HEK293 (cell line): Measurements from ENCODE around the gene TRIAP1.
"Not testable (repeated sequence)": the region's sequence is repeated elsewhere in the genome, so short reads cannot be mapped to it uniquely, and the experiment has no call there.

Experiments
- CTCF ChIA-PET: fragments of 350-600 bp; formaldehyde crosslinking; extraction: SDS; loops from one replicate; lab custom pipeline; 2021; ENCODE audit warnings: antibody characterized with exemption; lab: Yijun Ruan, JAX
- POLR2A ChIA-PET: fragments of 300-600 bp; formaldehyde crosslinking; extraction: SDS; loops from one replicate; lab custom pipeline; 2020; ENCODE audit warnings: antibody characterized with exemption, inconsistent platforms; lab: Yijun Ruan, JAX
- H3K27ac ChIP-seq: fragments of 200-500 bp; sonication (Bioruptor generic); 2 replicates; pipeline ENCODE4 v1.5.1; 2014; ENCODE audit warnings: low read depth, low read length, control low read depth, inconsistent platforms; ENCODE audit errors: extremely low read depth
- H3K36me3 ChIP-seq, 2 experiments: fragments of 200-500 bp in 1 of 2; sonication (Bioruptor generic) in 1 of 2; 1 replicate in 1 of 2; 2 replicates in 1 of 2; pipeline ENCODE4 v1.5.1; 2014 to 2017; ENCODE audit warnings: inconsistent platforms in 2 of 2, low read length in 2 of 2; ENCODE audit not compliant: control insufficient read depth in 2 of 2, insufficient read depth in 1 of 2
- H3K4me1 ChIP-seq: fragments of 200-500 bp; sonication (Bioruptor generic); 2 replicates; pipeline ENCODE4 v1.5.1; 2014; ENCODE audit warnings: mild to moderate bottlenecking, low read length, inconsistent platforms; ENCODE audit not compliant: control insufficient read depth, insufficient read depth
- H3K4me3 ChIP-seq: 2 replicates; pipeline ENCODE4 v1.5.1; 2011; ENCODE audit warnings: low read depth, mild to moderate bottlenecking, control low read depth, low read length, moderate library complexity
- H3K9me3 ChIP-seq: fragments of 200-500 bp; sonication (Bioruptor generic); 2 replicates; pipeline ENCODE4 v1.5.1; 2014; ENCODE audit warnings: low read depth, low read length, inconsistent platforms; ENCODE audit not compliant: control insufficient read depth, insufficient read depth
- GLIS2 ChIP-seq: fragments of 450-650 bp; formaldehyde crosslinking; IDR thresholded peaks from 2 replicates; pipeline ENCODE4 v1.5.1; 2016; ENCODE audit warnings: missing biosample characterization, missing genetic modification characterization
- HOXC10 ChIP-seq: sonication (generic); formaldehyde crosslinking; IDR thresholded peaks from 2 replicates; pipeline ENCODE4 v1.8.1; 2023; ENCODE audit warnings: mild to moderate bottlenecking, missing genetic modification reagents
- PRDM1 ChIP-seq: fragments of 450-650 bp; formaldehyde crosslinking; IDR thresholded peaks from 2 replicates; pipeline ENCODE4; 2016; ENCODE audit warnings: missing biosample characterization, missing genetic modification characterization
- ZBTB20 ChIP-seq: fragments of 450-650 bp; formaldehyde crosslinking; IDR thresholded peaks from 2 replicates; pipeline ENCODE4 v1.5.1; 2016; ENCODE audit warnings: missing biosample characterization, missing genetic modification characterization
- ZNF121 ChIP-seq: fragments of 450-650 bp; formaldehyde crosslinking; IDR thresholded peaks from 2 replicates; pipeline ENCODE4 v1.5.1; 2016; ENCODE audit warnings: missing biosample characterization, missing genetic modification characterization
- ZNF23 ChIP-seq: fragments of 450-650 bp; formaldehyde crosslinking; IDR thresholded peaks from 2 replicates; pipeline ENCODE4 v1.5.1; 2016; ENCODE audit warnings: missing biosample characterization, missing genetic modification characterization, borderline replicate concordance
- ZNF266 ChIP-seq: fragments of 450-650 bp; formaldehyde crosslinking; IDR thresholded peaks from 2 replicates; pipeline ENCODE4 v1.5.1; 2016; ENCODE audit warnings: missing biosample characterization, missing genetic modification characterization, low read depth
- ZNF391 ChIP-seq: fragments of 450-650 bp; formaldehyde crosslinking; IDR thresholded peaks from 2 replicates; pipeline ENCODE4 v1.5.1; 2016; ENCODE audit warnings: low read depth, missing biosample characterization, missing genetic modification characterization, borderline replicate concordance
- ZNF514 ChIP-seq: fragments of 450-650 bp; formaldehyde crosslinking; IDR thresholded peaks from 2 replicates; pipeline ENCODE4 v1.5.1; 2016; ENCODE audit warnings: missing biosample characterization, missing genetic modification characterization
- ZNF548 ChIP-seq: fragments of 450-650 bp; formaldehyde crosslinking; IDR thresholded peaks from 2 replicates; pipeline ENCODE4 v1.5.1; 2016; ENCODE audit warnings: missing biosample characterization, missing genetic modification characterization
- ZNF600 ChIP-seq: fragments of 450-650 bp; formaldehyde crosslinking; IDR thresholded peaks from 2 replicates; pipeline ENCODE4 v1.5.1; 2016; ENCODE audit warnings: missing biosample characterization, missing genetic modification characterization
- ZNF701 ChIP-seq: fragments of 450-650 bp; formaldehyde crosslinking; IDR thresholded peaks from 2 replicates; pipeline ENCODE4 v1.5.1; 2016; ENCODE audit warnings: missing biosample characterization, missing genetic modification characterization
- ZNF768 ChIP-seq: fragments of 450-650 bp; formaldehyde crosslinking; IDR thresholded peaks from 2 replicates; pipeline ENCODE4 v1.5.1; 2018; ENCODE audit warnings: missing biosample characterization, mild to moderate bottlenecking, missing genetic modification characterization
- TF ChIP-seq, protein P1 (sequence below): fragments of 450-650 bp; formaldehyde crosslinking; IDR thresholded peaks from 2 replicates; pipeline ENCODE4 v1.5.1; 2016; ENCODE audit warnings: missing biosample characterization, missing genetic modification characterization
- TF ChIP-seq, protein P2 (sequence below): fragments of 450-650 bp; formaldehyde crosslinking; optimal IDR thresholded peaks from 2 replicates; pipeline ENCODE3; 2016; ENCODE audit warnings: missing biosample characterization, mild to moderate bottlenecking, missing genetic modification characterization
- TF ChIP-seq, protein P3 (sequence below): fragments of 450-650 bp; IDR thresholded peaks from 2 replicates; pipeline ENCODE4 v1.5.1; 2018; ENCODE audit warnings: missing biosample characterization, missing genetic modification characterization
- TF ChIP-seq, protein P4 (sequence below): fragments of 450-650 bp; IDR thresholded peaks from 2 replicates; pipeline ENCODE4 v1.5.1; 2018; ENCODE audit warnings: missing biosample characterization, mild to moderate bottlenecking, missing genetic modification characterization
- TF ChIP-seq, protein P5 (sequence below): fragments of 450-650 bp; formaldehyde crosslinking; IDR thresholded peaks from 2 replicates; pipeline ENCODE4 v1.5.1; 2016; ENCODE audit warnings: missing biosample characterization, missing genetic modification characterization, borderline replicate concordance

Gene TRIAP1

DNA sequence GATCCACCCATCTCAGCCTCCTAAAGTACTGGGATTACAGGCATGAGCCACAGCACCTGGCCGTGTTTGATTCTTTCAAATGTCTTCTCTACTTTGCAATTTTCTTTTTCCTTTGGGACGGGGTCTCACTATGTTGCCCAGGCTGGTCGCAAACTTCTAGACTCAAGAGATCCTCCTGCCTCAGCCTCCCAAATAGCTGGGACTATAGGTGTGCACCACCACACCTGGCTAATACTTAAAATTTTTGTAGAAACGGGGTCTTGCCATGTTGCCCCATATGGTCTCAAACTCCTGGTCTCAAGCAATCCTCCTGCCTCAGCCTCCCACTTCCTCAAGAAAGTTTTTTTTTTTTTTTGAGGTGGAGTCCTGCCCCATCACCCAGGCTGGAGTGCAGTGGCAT, 1.8 kb upstream of the TRIAP1 start:
- peaks cover 4% of the 10 kb centered on the region; the same call in 1 of the 2 replicates for H3K4me1 ChIP-seq
- H3K27ac ChIP-seq, result no peak overlapping the region
- CTCF ChIA-PET, result interaction anchor here (0.6 to 0.9 kb wide), 2 partner anchors 18 to 655 kb away, joined by 4 to 6 read pairs; no protein-coding TSS in a partner anchor
- no peaks in the 10 kb centered on the region for H3K9me3 ChIP-seq
- H3K4me3 ChIP-seq, result no peak overlapping the region
- peaks cover 57 to 61% of the 10 kb centered on the region in 2 experiments for H3K36me3 ChIP-seq
- POLR2A ChIA-PET, result interaction anchor here (0.7 to 2.5 kb wide), 2 partner anchors 12 to 1053 kb away, joined by 3 to 7 read pairs; no protein-coding TSS in a partner anchor
- peak; percentile 95 for TF ChIP-seq ZNF121
- TF ChIP-seq ZNF701 (tag by site-specific recombination), result no peak

DNA sequence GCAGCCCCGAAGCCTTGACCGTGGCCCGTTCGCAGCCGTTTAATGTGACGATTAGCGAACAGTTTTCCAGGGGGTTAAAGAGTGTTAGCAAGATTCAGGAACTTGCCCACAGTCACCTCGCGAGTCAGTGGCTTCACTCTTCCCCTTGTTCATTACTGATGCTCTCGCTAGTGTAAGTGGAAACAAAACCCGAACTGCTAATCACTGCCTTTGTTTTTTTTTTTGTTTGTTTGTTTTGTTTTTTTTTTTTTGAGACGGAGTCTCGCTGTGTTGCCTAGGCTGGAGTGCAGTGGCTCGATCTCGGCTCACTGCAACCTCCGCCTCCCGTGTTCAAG, 627 bp upstream of the TRIAP1 start:
- H3K4me1 ChIP-seq, H3K9me3 ChIP-seq, CTCF ChIA-PET: not testable (repeated sequence)
- Histone ChIP-seq H3K4me3 (peak overlapping the region; percentile 99), H3K36me3 (peaks cover 57 to 58% of the 10 kb centered on the region in 2 experiments), H3K27ac (peak overlapping the region; percentile 91)
- 0 out of 2 replicates have a peak, but pooled peaks have one; percentile 61 for TF ChIP-seq PRDM1 (tag by site-specific recombination)
- POLR2A ChIA-PET, result interaction anchor here (0.6 to 2.9 kb wide), 5 partner anchors 13 to 245 kb away, joined by 3 to 9 read pairs (median 6); no protein-coding TSS in a partner anchor

DNA sequence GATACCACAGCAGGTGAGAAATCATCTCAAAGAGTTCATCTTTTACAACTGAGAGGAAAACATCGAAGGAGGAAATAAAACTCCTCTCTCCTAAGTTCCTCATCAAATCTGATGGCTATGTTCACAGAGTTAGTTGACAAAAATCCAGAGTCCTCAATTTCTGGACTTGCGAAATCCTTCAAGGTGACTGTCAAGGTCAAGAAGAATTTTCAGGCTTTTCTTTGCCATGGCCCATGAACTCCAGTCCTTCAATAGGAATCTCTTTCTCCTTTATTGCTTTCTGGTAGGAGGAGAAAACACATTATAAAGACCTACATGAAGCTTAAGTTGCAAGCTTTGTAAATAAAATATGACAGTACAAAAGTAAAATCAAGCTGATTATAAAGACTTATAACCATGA, 1.5 kb downstream of the TRIAP1 start:
- Histone ChIP-seq H3K9me3 (no peaks in the 10 kb centered on the region), H3K4me1 (peaks cover 4% of the 10 kb centered on the region; the same call in 1 of the 2 replicates), H3K27ac (no peak overlapping the region), H3K4me3 (no peak overlapping the region; the same call in 1 of the 2 replicates), H3K36me3 (peaks cover 49 to 68% of the 10 kb centered on the region in 2 experiments)
- POLR2A ChIA-PET, result interaction anchor here (2.9 kb wide), 1 partner anchor 21 kb away, joined by 9 read pairs; no protein-coding TSS in a partner anchor
- CTCF ChIA-PET, result interaction anchor here (0.9 to 1.7 kb wide), 4 partner anchors 13 to 88 kb away, joined by 3 to 7 read pairs (median 4); no protein-coding TSS in a partner anchor
- TF ChIP-seq, protein P1, sequence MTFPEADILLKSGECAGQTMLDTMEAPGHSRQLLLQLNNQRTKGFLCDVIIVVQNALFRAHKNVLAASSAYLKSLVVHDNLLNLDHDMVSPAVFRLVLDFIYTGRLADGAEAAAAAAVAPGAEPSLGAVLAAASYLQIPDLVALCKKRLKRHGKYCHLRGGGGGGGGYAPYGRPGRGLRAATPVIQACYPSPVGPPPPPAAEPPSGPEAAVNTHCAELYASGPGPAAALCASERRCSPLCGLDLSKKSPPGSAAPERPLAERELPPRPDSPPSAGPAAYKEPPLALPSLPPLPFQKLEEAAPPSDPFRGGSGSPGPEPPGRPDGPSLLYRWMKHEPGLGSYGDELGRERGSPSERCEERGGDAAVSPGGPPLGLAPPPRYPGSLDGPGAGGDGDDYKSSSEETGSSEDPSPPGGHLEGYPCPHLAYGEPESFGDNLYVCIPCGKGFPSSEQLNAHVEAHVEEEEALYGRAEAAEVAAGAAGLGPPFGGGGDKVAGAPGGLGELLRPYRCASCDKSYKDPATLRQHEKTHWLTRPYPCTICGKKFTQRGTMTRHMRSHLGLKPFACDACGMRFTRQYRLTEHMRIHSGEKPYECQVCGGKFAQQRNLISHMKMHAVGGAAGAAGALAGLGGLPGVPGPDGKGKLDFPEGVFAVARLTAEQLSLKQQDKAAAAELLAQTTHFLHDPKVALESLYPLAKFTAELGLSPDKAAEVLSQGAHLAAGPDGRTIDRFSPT, result no peak
- TF ChIP-seq GLIS2 (no peak), ZNF548 (no peak), ZNF266 (tag by site-specific recombination) (no peak), ZNF514 (tag by site-specific recombination) (no peak), ZNF391 (tag by site-specific recombination) (no peak), ZNF600 (tag by site-specific recombination) (no peak), HOXC10 (no peak), ZNF23 (no peak), ZNF768 (no peak), ZBTB20 (tag by site-specific recombination) (no peak)
- TF ChIP-seq, protein P2, sequence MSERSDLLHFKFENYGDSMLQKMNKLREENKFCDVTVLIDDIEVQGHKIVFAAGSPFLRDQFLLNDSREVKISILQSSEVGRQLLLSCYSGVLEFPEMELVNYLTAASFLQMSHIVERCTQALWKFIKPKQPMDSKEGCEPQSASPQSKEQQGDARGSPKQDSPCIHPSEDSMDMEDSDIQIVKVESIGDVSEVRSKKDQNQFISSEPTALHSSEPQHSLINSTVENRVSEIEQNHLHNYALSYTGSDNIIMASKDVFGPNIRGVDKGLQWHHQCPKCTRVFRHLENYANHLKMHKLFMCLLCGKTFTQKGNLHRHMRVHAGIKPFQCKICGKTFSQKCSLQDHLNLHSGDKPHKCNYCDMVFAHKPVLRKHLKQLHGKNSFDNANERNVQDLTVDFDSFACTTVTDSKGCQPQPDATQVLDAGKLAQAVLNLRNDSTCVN (tag by site-specific recombination), result no peak
- TF ChIP-seq, protein P3, sequence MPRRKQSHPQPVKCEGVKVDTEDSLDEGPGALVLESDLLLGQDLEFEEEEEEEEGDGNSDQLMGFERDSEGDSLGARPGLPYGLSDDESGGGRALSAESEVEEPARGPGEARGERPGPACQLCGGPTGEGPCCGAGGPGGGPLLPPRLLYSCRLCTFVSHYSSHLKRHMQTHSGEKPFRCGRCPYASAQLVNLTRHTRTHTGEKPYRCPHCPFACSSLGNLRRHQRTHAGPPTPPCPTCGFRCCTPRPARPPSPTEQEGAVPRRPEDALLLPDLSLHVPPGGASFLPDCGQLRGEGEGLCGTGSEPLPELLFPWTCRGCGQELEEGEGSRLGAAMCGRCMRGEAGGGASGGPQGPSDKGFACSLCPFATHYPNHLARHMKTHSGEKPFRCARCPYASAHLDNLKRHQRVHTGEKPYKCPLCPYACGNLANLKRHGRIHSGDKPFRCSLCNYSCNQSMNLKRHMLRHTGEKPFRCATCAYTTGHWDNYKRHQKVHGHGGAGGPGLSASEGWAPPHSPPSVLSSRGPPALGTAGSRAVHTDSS (tag by site-specific recombination), result no peak
- TF ChIP-seq, protein P4, sequence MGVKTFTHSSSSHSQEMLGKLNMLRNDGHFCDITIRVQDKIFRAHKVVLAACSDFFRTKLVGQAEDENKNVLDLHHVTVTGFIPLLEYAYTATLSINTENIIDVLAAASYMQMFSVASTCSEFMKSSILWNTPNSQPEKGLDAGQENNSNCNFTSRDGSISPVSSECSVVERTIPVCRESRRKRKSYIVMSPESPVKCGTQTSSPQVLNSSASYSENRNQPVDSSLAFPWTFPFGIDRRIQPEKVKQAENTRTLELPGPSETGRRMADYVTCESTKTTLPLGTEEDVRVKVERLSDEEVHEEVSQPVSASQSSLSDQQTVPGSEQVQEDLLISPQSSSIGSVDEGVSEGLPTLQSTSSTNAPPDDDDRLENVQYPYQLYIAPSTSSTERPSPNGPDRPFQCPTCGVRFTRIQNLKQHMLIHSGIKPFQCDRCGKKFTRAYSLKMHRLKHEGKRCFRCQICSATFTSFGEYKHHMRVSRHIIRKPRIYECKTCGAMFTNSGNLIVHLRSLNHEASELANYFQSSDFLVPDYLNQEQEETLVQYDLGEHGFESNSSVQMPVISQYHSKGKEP (tag by site-specific recombination), result no peak
- TF ChIP-seq, protein P5, sequence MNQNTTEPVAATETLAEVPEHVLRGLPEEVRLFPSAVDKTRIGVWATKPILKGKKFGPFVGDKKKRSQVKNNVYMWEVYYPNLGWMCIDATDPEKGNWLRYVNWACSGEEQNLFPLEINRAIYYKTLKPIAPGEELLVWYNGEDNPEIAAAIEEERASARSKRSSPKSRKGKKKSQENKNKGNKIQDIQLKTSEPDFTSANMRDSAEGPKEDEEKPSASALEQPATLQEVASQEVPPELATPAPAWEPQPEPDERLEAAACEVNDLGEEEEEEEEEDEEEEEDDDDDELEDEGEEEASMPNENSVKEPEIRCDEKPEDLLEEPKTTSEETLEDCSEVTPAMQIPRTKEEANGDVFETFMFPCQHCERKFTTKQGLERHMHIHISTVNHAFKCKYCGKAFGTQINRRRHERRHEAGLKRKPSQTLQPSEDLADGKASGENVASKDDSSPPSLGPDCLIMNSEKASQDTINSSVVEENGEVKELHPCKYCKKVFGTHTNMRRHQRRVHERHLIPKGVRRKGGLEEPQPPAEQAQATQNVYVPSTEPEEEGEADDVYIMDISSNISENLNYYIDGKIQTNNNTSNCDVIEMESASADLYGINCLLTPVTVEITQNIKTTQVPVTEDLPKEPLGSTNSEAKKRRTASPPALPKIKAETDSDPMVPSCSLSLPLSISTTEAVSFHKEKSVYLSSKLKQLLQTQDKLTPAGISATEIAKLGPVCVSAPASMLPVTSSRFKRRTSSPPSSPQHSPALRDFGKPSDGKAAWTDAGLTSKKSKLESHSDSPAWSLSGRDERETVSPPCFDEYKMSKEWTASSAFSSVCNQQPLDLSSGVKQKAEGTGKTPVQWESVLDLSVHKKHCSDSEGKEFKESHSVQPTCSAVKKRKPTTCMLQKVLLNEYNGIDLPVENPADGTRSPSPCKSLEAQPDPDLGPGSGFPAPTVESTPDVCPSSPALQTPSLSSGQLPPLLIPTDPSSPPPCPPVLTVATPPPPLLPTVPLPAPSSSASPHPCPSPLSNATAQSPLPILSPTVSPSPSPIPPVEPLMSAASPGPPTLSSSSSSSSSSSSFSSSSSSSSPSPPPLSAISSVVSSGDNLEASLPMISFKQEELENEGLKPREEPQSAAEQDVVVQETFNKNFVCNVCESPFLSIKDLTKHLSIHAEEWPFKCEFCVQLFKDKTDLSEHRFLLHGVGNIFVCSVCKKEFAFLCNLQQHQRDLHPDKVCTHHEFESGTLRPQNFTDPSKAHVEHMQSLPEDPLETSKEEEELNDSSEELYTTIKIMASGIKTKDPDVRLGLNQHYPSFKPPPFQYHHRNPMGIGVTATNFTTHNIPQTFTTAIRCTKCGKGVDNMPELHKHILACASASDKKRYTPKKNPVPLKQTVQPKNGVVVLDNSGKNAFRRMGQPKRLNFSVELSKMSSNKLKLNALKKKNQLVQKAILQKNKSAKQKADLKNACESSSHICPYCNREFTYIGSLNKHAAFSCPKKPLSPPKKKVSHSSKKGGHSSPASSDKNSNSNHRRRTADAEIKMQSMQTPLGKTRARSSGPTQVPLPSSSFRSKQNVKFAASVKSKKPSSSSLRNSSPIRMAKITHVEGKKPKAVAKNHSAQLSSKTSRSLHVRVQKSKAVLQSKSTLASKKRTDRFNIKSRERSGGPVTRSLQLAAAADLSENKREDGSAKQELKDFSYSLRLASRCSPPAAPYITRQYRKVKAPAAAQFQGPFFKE (tag by site-specific recombination), result no peak
